ENCODE results near the gene CDH23.

CDH23 gene

GRCh38 chr10:71437537-71438092, 40.9 kb downstream of the CDH23 start:
- TF ChIP-seq CREB5 (CRISPR knock-in tag; IDR thresholded peaks at IDR 0.05; ENCODE audit: low read depth) (no peak), ZFP3 (CRISPR knock-in tag; IDR thresholded peaks at IDR 0.05) (no peak), ZFP30 (CRISPR knock-in tag; IDR thresholded peaks at IDR 0.05) (no peak), POU6F1 (CRISPR knock-in tag; IDR thresholded peaks at IDR 0.05; ENCODE audit: borderline replicate concordance, low read depth) (no peak), ISL1 (CRISPR knock-in tag; IDR thresholded peaks at IDR 0.05) (no peak), ZNF70 (CRISPR knock-in tag; IDR thresholded peaks at IDR 0.05) (no peak), ZC3H10 (CRISPR knock-in tag; IDR thresholded peaks at IDR 0.05) (no peak), PPARA (CRISPR knock-in tag; IDR thresholded peaks at IDR 0.05; ENCODE audit: borderline replicate concordance) (no peak), CSDC2 (CRISPR knock-in tag; IDR thresholded peaks at IDR 0.05) (no peak), CSRNP3 (CRISPR knock-in tag; IDR thresholded peaks at IDR 0.05) (no peak), SNAI2 (CRISPR knock-in tag; IDR thresholded peaks at IDR 0.05) (no peak), TOX (CRISPR knock-in tag; IDR thresholded peaks at IDR 0.05; ENCODE audit: borderline replicate concordance) (no peak)
- ATAC-seq = no peak

- no peak for ATAC-seq
- TF ChIP-seq SNAI2 (CRISPR knock-in tag; IDR thresholded peaks at IDR 0.05) (no peak), ZNF8 (CRISPR knock-in tag; IDR thresholded peaks at IDR 0.05) (no peak), TSHZ2 (CRISPR knock-in tag; IDR thresholded peaks at IDR 0.05) (no peak), CSDC2 (CRISPR knock-in tag; IDR thresholded peaks at IDR 0.05) (no peak), ZNF565 (CRISPR knock-in tag; conservative IDR thresholded peaks at IDR 0.05; ENCODE audit: low read depth) (no peak), ARNTL (CRISPR knock-in tag; IDR thresholded peaks at IDR 0.05; ENCODE audit: borderline replicate concordance, low read depth) (no peak), PPARA (CRISPR knock-in tag; IDR thresholded peaks at IDR 0.05; ENCODE audit: borderline replicate concordance) (no peak), TOX (CRISPR knock-in tag; IDR thresholded peaks at IDR 0.05; ENCODE audit: borderline replicate concordance) (no peak), OSR1 (CRISPR knock-in tag; IDR thresholded peaks at IDR 0.05) (no peak), ZFP30 (CRISPR knock-in tag; IDR thresholded peaks at IDR 0.05) (no peak), ZNF70 (CRISPR knock-in tag; IDR thresholded peaks at IDR 0.05) (no peak), CREB5 (CRISPR knock-in tag; IDR thresholded peaks at IDR 0.05; ENCODE audit: low read depth) (no peak), TCF4 (CRISPR knock-in tag; IDR thresholded peaks at IDR 0.05; ENCODE audit: borderline replicate concordance) (no peak), ESRRG (CRISPR knock-in tag; IDR thresholded peaks at IDR 0.05) (no peak), POU6F1 (CRISPR knock-in tag; IDR thresholded peaks at IDR 0.05; ENCODE audit: borderline replicate concordance, low read depth) (no peak), ZFP3 (CRISPR knock-in tag; IDR thresholded peaks at IDR 0.05) (no peak), BACH2 (CRISPR knock-in tag; IDR thresholded peaks at IDR 0.05; ENCODE audit: borderline replicate concordance) (no peak), GLIS3 (CRISPR knock-in tag; IDR thresholded peaks at IDR 0.05) (no peak), CSRNP3 (CRISPR knock-in tag; IDR thresholded peaks at IDR 0.05) (no peak)
These were observed 42.0 kb downstream of the CDH23 start for GRCh38 chr10:71438761-71439160.
